ENCODE data around the gene CBLC. TPM values are rescaled to one million over a fixed set of nuclear protein-coding genes. Genes with fewer than 3 reads are reported as not detected.

CBLC gene
- total RNA-seq, 4 donors from 2014 or later: 0.93 to 1.0 TPM; not detected in 2

- no peaks in the 10 kb centered on the region for H3K9me3 ChIP-seq
- H3K27ac ChIP-seq: peak overlapping the region; percentile 21 to 93 (median 89)
- H3K4me3 ChIP-seq: no peak overlapping the region
- no peak for TF ChIP-seq POLR2A (IDR thresholded peaks at IDR 0.05)
- TF ChIP-seq EP300 (IDR thresholded peaks at IDR 0.05): no peak
- no peak for TF ChIP-seq CTCF (IDR thresholded peaks at IDR 0.05)
- TF ChIP-seq POLR2AphosphoS5 (IDR thresholded peaks at IDR 0.05): no peak
- no peaks in the 10 kb centered on the region for H3K27me3 ChIP-seq
- H3K36me3 ChIP-seq: peaks cover 0 to 71% of the 10 kb centered on the region in 2 donors
- ATAC-seq: no peak
- peaks cover 0 to 89% (median 57%) of the 10 kb centered on the region in 3 donors for H3K4me1 ChIP-seq
- 100% methylated on average over 1 of the region's 7 CpGs; no CpG with 5 or more reads in 1 of the 2 donors for WGBS, 2 donors (ENCODE audit: low coverage in 1 of 2)
Measured at GRCh38 chr19:44756089-44756562, 21.6 kb upstream of the CBLC start.

- Histone ChIP-seq H3K4me3 (peak overlapping the region; percentile 40 to 61), H3K27ac (peak overlapping the region; percentile 41 to 93 (median 89)), H3K9me3 (no peaks in the 10 kb centered on the region), H3K36me3 (peaks cover 0 to 68% of the 10 kb centered on the region in 2 donors), H3K4me1 (peaks cover 0 to 80% (median 51%) of the 10 kb centered on the region in 3 donors), H3K27me3 (no peaks in the 10 kb centered on the region)
- peak; percentile 60 for ATAC-seq
- TF ChIP-seq POLR2AphosphoS5 (IDR thresholded peaks at IDR 0.05) (peak; percentile 78), CTCF (IDR thresholded peaks at IDR 0.05) (peak in 2 of 4 experiments; percentile 17 to 31), EP300 (IDR thresholded peaks at IDR 0.05) (no peak), POLR2A (IDR thresholded peaks at IDR 0.05) (peak in 1 of 2 donors; percentile 3)
- 17% methylated on average over 1 of the region's 53 CpGs; no CpG with 5 or more reads in 1 of the 2 donors for WGBS, 2 donors (ENCODE audit: low coverage in 1 of 2)
Measured at GRCh38 chr19:44757057-44757734, 20.5 kb upstream of the CBLC start.

- H3K36me3 ChIP-seq: peaks cover 0 to 61% of the 10 kb centered on the region in 2 donors
- peak; percentile 63 for ATAC-seq
Measured at GRCh38 chr19:44757735-44758505, 19.8 kb upstream of the CBLC start.

GRCh38 chr19:44758596-44758995, 19.1 kb upstream of the CBLC start:
- Histone ChIP-seq H3K9me3 (no peaks in the 10 kb centered on the region), H3K27ac (peak overlapping the region in 3 of 4 donors; percentile 88 to 93 (median 90)), H3K4me1 (peaks cover 0 to 66% (median 44%) of the 10 kb centered on the region in 3 donors), H3K27me3 (no peaks in the 10 kb centered on the region), H3K36me3 (peaks cover 0 to 60% of the 10 kb centered on the region in 2 donors), H3K4me3 (peak overlapping the region in 1 of 2 donors; percentile 61)
- ATAC-seq: no peak
- WGBS, 2 donors (ENCODE audit: low coverage in 1 of 2): 33 to 56% methylated on average over 3 to 5 of the region's 9 CpGs
- TF ChIP-seq EP300 (IDR thresholded peaks at IDR 0.05) (no peak), POLR2A (IDR thresholded peaks at IDR 0.05) (no peak), CTCF (IDR thresholded peaks at IDR 0.05) (no peak), POLR2AphosphoS5 (IDR thresholded peaks at IDR 0.05) (no peak)

More at GRCh38 chr19:44757735-44758505, 19.8 kb upstream of the CBLC start:
- H3K9me3 ChIP-seq: no peaks in the 10 kb centered on the region
- H3K4me1 ChIP-seq: peaks cover 0 to 72% (median 44%) of the 10 kb centered on the region in 3 donors
- H3K4me3 ChIP-seq: peak overlapping the region; percentile 40 to 61
- H3K27ac ChIP-seq: peak overlapping the region; percentile 41 to 93 (median 89)
- 5 to 17% methylated on average over 18 to 21 of the region's 68 CpGs for WGBS, 2 donors (ENCODE audit: low coverage in 1 of 2)
- H3K27me3 ChIP-seq: no peaks in the 10 kb centered on the region
- no peak for TF ChIP-seq POLR2A (IDR thresholded peaks at IDR 0.05)
- TF ChIP-seq CTCF (IDR thresholded peaks at IDR 0.05): peak in 3 of 4 experiments; percentile 24 to 72 (median 38)
- TF ChIP-seq POLR2AphosphoS5 (IDR thresholded peaks at IDR 0.05): peak; percentile 70
